ENCODE measurements around the gene RTKN. TPM values are rescaled to one million over a fixed set of nuclear protein-coding genes. Genes with fewer than 3 reads are reported as not detected.

RTKN gene
- total and polyA plus RNA-seq, 4 donors: 27.8 to 98.0 (median 73.0) TPM

- Histone ChIP-seq H3K9me3 (ENCODE audit: control insufficient read depth in 4 of 4, low read length in 3 of 4) (no peaks in the 10 kb centered on the region), H3K4me1 (ENCODE audit: control insufficient read depth in 4 of 4, insufficient read depth in 4 of 4, low read length in 3 of 4) (peaks cover 0 to 10% (median 2%) of the 10 kb centered on the region in 4 donors), H3K4me3 (ENCODE audit: low read depth in 1 of 3, low read length in 3 of 3) (no peak overlapping the region), H3K27ac (ENCODE audit: low read depth in 1 of 2, low read length in 2 of 2) (no peak overlapping the region), H3K9ac (ENCODE audit: low read depth in 1 of 2, low read length in 2 of 2) (no peak overlapping the region), H3K27me3 (ENCODE audit: control insufficient read depth in 4 of 4, insufficient read depth in 4 of 4, low read length in 3 of 4) (no peaks in the 10 kb centered on the region), H3K36me3 (ENCODE audit: control insufficient read depth in 4 of 4, insufficient read depth in 3 of 4, low read depth in 1 of 4, low read length in 3 of 4) (peaks cover 0 to 16% (median 9%) of the 10 kb centered on the region in 4 donors)
- TF ChIP-seq ZBTB33 (IDR thresholded peaks at IDR 0.05) (no peak), GABPA (IDR thresholded peaks at IDR 0.05 in 1 of 2, conservative IDR thresholded peaks at IDR 0.05 in 1 of 2) (no peak)
- no peak for DNase-seq (ENCODE audit: low spot score)
- 96% methylated on average over 10 of the region's 10 CpGs for WGBS
Measured at GRCh38 chr2:74378007-74378406, 63.7 kb downstream of the RTKN start.

GRCh38 chr2:74375838-74376237 is 65.9 kb downstream of the RTKN start:
- Histone ChIP-seq H3K9me3 (ENCODE audit: control insufficient read depth in 4 of 4, low read length in 3 of 4) (no peaks in the 10 kb centered on the region), H3K9ac (ENCODE audit: low read depth in 1 of 2, low read length in 2 of 2) (no peak overlapping the region), H3K4me1 (ENCODE audit: control insufficient read depth in 4 of 4, insufficient read depth in 4 of 4, low read length in 3 of 4) (peaks cover 0 to 5% (median 2%) of the 10 kb centered on the region in 4 donors), H3K27me3 (ENCODE audit: control insufficient read depth in 4 of 4, insufficient read depth in 4 of 4, low read length in 3 of 4) (no peaks in the 10 kb centered on the region), H3K27ac (ENCODE audit: low read depth in 1 of 2, low read length in 2 of 2) (no peak overlapping the region), H3K36me3 (ENCODE audit: control insufficient read depth in 4 of 4, insufficient read depth in 3 of 4, low read depth in 1 of 4, low read length in 3 of 4) (peaks cover 2 to 23% (median 10%) of the 10 kb centered on the region in 4 donors), H3K4me3 (ENCODE audit: low read depth in 1 of 3, low read length in 3 of 3) (no peak overlapping the region)
- TF ChIP-seq FOXA1 (IDR thresholded peaks at IDR 0.05): no peak
- TF ChIP-seq GABPA (IDR thresholded peaks at IDR 0.05 in 1 of 2, conservative IDR thresholded peaks at IDR 0.05 in 1 of 2): no peak
- no peak for TF ChIP-seq HNF4G (IDR thresholded peaks at IDR 0.05)
- TF ChIP-seq TAF1 (conservative IDR thresholded peaks at IDR 0.05): no peak
- no peak for TF ChIP-seq YY1 (IDR thresholded peaks at IDR 0.05)
- TF ChIP-seq EGR1 (IDR thresholded peaks at IDR 0.05; ENCODE audit: low read depth in 2 of 2): no peak
- TF ChIP-seq FOXA2 (IDR thresholded peaks at IDR 0.05): no peak
- no peak for TF ChIP-seq MAX (IDR thresholded peaks at IDR 0.05)
- no peak for TF ChIP-seq ZBTB33 (IDR thresholded peaks at IDR 0.05)
- TF ChIP-seq REST (IDR thresholded peaks at IDR 0.05): no peak
- no peak for DNase-seq (ENCODE audit: low spot score)
- 90% methylated on average over 2 of the region's 2 CpGs for WGBS

Other genes with a start within 250 kb of the RTKN start
- gene MTHFD2, start 243.3 kb downstream of the RTKN start, total RNA-seq: 10 to 100 TPM in 1 of 2 donors, 1 to 10 TPM in 1; 2.8 to 27.5 TPM
- gene MTHFD2, start 243.3 kb downstream of the RTKN start, polyA plus RNA-seq: 1 to 10 TPM; 1.6 to 2.8 TPM
- under 1 TPM; 0.42 to 0.50 TPM for gene SLC4A5, start 98.5 kb downstream of the RTKN start, total RNA-seq
- under 1 TPM; 0.12 to 0.15 TPM for gene SLC4A5, start 98.5 kb downstream of the RTKN start, polyA plus RNA-seq
- 10 to 100 TPM; 34.8 to 40.9 TPM for gene DCTN1, start 61.6 kb downstream of the RTKN start, total RNA-seq
- gene DCTN1, start 61.6 kb downstream of the RTKN start, polyA plus RNA-seq: 10 to 100 TPM; 29.7 to 32.1 TPM
- gene C2orf81, start 20.3 kb downstream of the RTKN start, total RNA-seq: under 1 TPM; 0.08 to 0.23 TPM
- gene C2orf81, start 20.3 kb downstream of the RTKN start, polyA plus RNA-seq: under 1 TPM; 0.35 to 0.44 TPM
- gene WDR54, start 20.2 kb downstream of the RTKN start, total RNA-seq: 1 to 10 TPM; 1.7 to 4.2 TPM
- 1 to 10 TPM; 3.0 to 3.2 TPM for gene WDR54, start 20.2 kb downstream of the RTKN start, polyA plus RNA-seq
- gene INO80B, start 13.2 kb upstream of the RTKN start, total RNA-seq: 10 to 100 TPM in 1 of 2 donors, 1 to 10 TPM in 1; 7.0 to 14.8 TPM
- 10 to 100 TPM in 1 of 2 donors, 1 to 10 TPM in 1; 2.7 to 14.0 TPM for gene INO80B, start 13.2 kb upstream of the RTKN start, polyA plus RNA-seq
- 10 to 100 TPM; 23.5 to 26.2 TPM for gene WBP1, start 16.5 kb upstream of the RTKN start, total RNA-seq
- gene WBP1, start 16.5 kb upstream of the RTKN start, polyA plus RNA-seq: 10 to 100 TPM; 19.2 to 45.0 TPM
- gene MOGS, start 23.4 kb upstream of the RTKN start, total RNA-seq: 10 to 100 TPM; 23.4 to 50.0 TPM
- gene MOGS, start 23.4 kb upstream of the RTKN start, polyA plus RNA-seq: 10 to 100 TPM; 21.2 to 38.6 TPM
- 10 to 100 TPM; 12.6 to 21.0 TPM for gene MRPL53, start 30.7 kb upstream of the RTKN start, total RNA-seq
- 10 to 100 TPM; 51.1 to 72.5 TPM for gene MRPL53, start 30.7 kb upstream of the RTKN start, polyA plus RNA-seq
- gene CCDC142, start 41.1 kb upstream of the RTKN start, total RNA-seq: 10 to 100 TPM; 13.4 to 28.3 TPM
- 1 to 10 TPM; 5.1 to 8.3 TPM for gene CCDC142, start 41.1 kb upstream of the RTKN start, polyA plus RNA-seq
- 10 to 100 TPM in 1 of 2 donors, 1 to 10 TPM in 1; 9.9 to 26.4 TPM for gene TTC31, start 41.1 kb upstream of the RTKN start, total RNA-seq
- gene TTC31, start 41.1 kb upstream of the RTKN start, polyA plus RNA-seq: 10 to 100 TPM; 15.3 to 16.3 TPM
- gene LBX2, start 57.7 kb upstream of the RTKN start, total RNA-seq: 1 to 10 TPM in 1 of 2 donors, under 1 TPM in 1; 0.84 to 2.7 TPM
- 1 to 10 TPM; 2.3 to 2.8 TPM for gene LBX2, start 57.7 kb upstream of the RTKN start, polyA plus RNA-seq
- 10 to 100 TPM in 1 of 2 donors, 1 to 10 TPM in 1; 3.3 to 11.1 TPM for gene PCGF1, start 65.8 kb upstream of the RTKN start, total RNA-seq
- gene PCGF1, start 65.8 kb upstream of the RTKN start, polyA plus RNA-seq: 10 to 100 TPM; 10.6 to 12.5 TPM
- not detected for gene TLX2, start 72.5 kb upstream of the RTKN start, total RNA-seq
- gene TLX2, start 72.5 kb upstream of the RTKN start, polyA plus RNA-seq: not detected
- 1 to 10 TPM in 1 of 2 donors, under 1 TPM in 1; 0.08 to 1.0 TPM for gene DQX1, start 84.3 kb upstream of the RTKN start, total RNA-seq
- gene DQX1, start 84.3 kb upstream of the RTKN start, polyA plus RNA-seq: under 1 TPM in 1 of 2 donors, not detected in 1; 0.05 TPM
- gene AUP1, start 87.8 kb upstream of the RTKN start, total RNA-seq: 100 to 1,000 TPM in 1 of 2 donors, 10 to 100 TPM in 1; 62.6 to 126 TPM
- 100 to 1,000 TPM in 1 of 2 donors, 10 to 100 TPM in 1; 96.4 to 122 TPM for gene AUP1, start 87.8 kb upstream of the RTKN start, polyA plus RNA-seq
- gene HTRA2, start 88.0 kb upstream of the RTKN start, total RNA-seq: 10 to 100 TPM; 18.7 to 81.8 TPM
- 10 to 100 TPM; 13.3 to 18.2 TPM for gene HTRA2, start 88.0 kb upstream of the RTKN start, polyA plus RNA-seq
- gene LOXL3, start 112.0 kb upstream of the RTKN start, total RNA-seq: 1 to 10 TPM; 1.6 to 2.8 TPM
- under 1 TPM; 0.31 to 0.98 TPM for gene LOXL3, start 112.0 kb upstream of the RTKN start, polyA plus RNA-seq
- 1 to 10 TPM; 4.6 to 8.6 TPM for gene DOK1, start 112.8 kb upstream of the RTKN start, total RNA-seq
- gene DOK1, start 112.8 kb upstream of the RTKN start, polyA plus RNA-seq: 1 to 10 TPM; 2.0 to 3.6 TPM
- under 1 TPM; under 0.01 to 0.09 TPM for gene M1AP, start 206.4 kb upstream of the RTKN start, total RNA-seq
- gene M1AP, start 206.4 kb upstream of the RTKN start, polyA plus RNA-seq: under 1 TPM; 0.06 to 0.38 TPM
- gene SEMA4F, start 212.3 kb upstream of the RTKN start, total RNA-seq: 1 to 10 TPM in 1 of 2 donors, under 1 TPM in 1; 0.92 to 1.1 TPM
- gene SEMA4F, start 212.3 kb upstream of the RTKN start, polyA plus RNA-seq: under 1 TPM; 0.57 to 0.99 TPM

Data from liver (tissue), 9 donors.